GM20000 (cell line): Measurements from ENCODE around the gene CHMP1A.
"Not testable (repeated sequence)": the region's sequence is repeated elsewhere in the genome, so short reads cannot be mapped to it uniquely, and the experiment has no call there.

Source experiments
- DNase-seq: peaks from one replicate; pipeline ENCODE4 v3.0.0; 2012; ENCODE audit warnings: low spot score
- TF ChIP-seq, protein P1 (sequence below): IDR thresholded peaks from 2 replicates; pipeline ENCODE4 v1.5.1; 2012; ENCODE audit warnings: mild to moderate bottlenecking, control low read depth; ENCODE audit errors: extremely low read depth, missing control alignments

Gene CHMP1A

DNA sequence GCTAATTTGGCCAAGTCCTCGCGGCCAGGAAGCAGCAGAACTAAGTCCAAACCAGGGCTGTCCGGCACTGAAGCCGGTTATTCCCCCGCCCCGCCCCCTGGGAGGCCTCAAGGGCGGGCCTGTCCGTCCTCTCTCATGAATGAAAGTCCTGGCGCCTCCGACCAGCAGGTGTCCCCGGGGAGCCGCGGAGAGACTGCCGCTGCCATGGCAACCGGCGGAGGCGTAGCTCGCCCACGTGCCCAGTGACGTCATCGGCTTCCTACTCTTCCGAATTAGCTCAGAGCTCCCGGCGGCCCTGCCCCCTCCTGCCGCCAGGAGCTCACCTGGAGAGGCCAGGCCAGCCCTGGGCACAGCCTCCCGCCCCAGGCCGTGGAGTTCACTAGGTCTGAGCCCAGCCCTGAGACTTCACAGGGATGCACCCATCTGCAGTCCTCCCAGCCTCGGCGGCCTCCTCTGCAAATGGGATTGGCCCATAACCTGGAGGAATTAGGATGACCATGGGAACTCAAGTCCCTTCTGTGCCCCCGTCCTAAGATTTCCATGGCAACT is 42.7 kb upstream of the CHMP1A start:
- TF ChIP-seq, protein P1, sequence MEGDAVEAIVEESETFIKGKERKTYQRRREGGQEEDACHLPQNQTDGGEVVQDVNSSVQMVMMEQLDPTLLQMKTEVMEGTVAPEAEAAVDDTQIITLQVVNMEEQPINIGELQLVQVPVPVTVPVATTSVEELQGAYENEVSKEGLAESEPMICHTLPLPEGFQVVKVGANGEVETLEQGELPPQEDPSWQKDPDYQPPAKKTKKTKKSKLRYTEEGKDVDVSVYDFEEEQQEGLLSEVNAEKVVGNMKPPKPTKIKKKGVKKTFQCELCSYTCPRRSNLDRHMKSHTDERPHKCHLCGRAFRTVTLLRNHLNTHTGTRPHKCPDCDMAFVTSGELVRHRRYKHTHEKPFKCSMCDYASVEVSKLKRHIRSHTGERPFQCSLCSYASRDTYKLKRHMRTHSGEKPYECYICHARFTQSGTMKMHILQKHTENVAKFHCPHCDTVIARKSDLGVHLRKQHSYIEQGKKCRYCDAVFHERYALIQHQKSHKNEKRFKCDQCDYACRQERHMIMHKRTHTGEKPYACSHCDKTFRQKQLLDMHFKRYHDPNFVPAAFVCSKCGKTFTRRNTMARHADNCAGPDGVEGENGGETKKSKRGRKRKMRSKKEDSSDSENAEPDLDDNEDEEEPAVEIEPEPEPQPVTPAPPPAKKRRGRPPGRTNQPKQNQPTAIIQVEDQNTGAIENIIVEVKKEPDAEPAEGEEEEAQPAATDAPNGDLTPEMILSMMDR: peak; percentile 64
- DNase-seq: peak; percentile 99

DNA sequence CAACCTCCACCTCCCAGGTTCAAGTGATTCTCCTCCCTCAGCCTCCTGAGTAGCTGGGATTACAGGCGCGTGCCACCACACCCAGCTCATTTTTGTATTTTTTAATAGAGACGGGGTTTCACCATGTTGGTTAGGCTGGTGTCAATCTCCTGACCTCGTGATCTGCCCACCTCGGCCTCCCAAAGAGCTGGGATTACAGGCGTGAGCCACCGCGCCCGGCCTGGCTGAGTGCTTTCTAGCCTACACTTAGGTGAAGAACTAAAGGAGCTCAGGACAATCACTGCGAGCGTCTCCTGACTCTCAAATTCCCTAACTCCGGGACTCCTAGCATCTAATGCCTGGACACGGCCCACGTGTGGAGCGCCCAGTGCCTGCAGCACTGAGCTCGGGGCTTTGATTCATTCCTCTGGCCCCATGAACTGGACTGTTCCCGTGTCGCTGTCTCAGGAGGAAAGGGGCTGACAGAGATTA is 42.2 kb upstream of the CHMP1A start:
- DNase-seq: not testable (repeated sequence)

DNA sequence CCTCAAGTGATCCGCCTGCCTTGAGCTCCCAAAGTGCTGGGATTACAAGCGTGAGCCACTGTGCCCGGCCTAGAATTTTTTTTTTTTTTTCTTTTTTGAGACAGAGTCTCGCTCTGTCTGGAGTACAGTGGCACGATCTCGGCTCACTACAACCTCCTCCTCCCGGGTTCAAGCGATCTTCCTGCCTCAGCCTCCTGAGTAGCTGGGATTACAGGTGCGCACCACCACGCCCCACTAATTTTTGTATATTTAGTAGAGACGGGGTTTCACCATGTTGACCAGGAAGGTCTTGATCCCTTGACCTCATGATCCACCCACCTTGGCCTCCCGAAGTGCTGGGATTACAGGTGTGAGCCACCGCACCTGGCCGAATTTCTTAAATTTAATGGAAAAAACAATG is 41.2 kb upstream of the CHMP1A start:
- DNase-seq: not testable (repeated sequence)

DNA sequence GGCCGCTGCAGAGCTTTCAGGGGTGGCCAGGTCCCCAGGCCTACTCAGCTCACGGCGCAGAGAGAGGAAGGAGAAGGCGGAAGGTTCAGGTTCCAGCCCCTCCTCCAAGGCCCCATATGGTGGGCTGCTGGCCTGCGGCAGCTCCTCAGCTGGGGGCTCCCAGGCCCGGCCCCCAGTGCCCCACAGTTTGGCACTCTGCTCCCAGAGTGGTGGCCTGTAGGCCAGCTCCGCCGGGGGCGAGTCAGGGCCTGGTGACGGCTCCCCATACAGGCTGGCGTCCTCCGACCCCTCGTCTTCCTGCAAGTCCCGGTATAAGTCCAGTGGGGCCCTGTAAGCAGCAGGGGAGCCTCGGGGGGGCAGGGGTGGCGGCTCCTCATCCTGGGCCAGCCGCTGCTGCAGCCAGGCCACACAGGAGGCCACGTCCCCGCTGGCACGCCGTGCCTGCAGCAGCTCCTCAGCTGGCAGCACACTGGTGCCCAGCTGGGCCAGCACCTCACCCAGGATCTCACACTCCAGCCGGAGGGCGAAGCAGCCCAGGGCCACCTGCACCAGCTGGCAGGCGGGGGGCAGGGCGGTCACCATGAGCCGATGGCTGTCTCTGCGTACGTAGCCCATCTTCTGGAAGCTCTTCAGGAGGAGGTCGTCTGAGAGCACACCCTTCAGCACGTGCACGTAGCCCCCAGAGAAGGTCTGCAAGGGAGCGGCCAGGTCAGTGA is 40.3 kb upstream of the CHMP1A start:
- TF ChIP-seq, protein P1: no peak
- no peak for DNase-seq

DNA sequence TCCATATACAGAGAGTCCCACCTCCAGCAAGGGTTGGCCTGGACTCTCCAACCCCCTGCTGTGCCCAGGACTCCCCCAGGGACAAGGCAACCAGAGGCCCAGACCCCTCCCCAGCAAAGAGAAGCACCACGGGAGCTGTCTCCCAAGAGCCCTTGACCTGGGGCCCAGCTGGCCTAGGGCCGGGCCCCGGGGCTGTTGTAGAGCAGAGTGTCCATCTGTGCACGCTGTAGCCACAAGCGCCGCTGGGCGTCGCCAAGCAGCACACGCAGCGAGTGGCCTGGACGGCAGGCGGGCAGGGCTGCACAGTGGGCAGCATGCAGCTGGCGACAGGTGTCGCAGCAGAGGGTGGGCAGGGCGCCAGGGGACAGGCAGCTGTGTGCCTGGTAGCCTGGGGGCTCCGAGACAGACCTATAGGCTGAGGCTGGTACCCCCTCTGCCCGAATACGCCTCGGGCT is 39.7 kb upstream of the CHMP1A start:
- DNase-seq: no peak
- TF ChIP-seq, protein P1: no peak

DNA sequence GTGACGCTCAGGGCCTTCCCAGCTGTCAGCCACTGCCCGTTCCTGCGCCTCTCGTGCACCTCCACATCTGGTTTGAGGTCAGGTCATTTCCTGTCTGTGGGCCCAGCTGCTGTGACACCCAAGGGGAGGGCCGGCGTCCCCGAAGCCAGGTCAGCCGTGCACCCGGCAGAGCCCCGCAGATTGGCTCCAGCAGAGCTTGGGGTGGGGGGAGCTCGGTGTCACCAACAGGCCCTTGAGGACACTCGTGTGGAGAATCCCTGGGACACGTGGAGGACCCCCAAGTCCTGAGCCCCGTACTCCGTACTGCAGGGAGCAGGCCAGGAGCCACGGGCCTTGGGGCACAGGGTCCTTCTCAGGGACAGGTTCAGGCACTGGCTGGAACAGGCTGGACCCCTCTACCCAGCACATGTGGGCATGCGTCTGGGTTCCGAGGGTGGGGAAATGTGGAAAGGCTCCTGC is 39.2 kb upstream of the CHMP1A start:
- TF ChIP-seq, protein P1: no peak

DNA sequence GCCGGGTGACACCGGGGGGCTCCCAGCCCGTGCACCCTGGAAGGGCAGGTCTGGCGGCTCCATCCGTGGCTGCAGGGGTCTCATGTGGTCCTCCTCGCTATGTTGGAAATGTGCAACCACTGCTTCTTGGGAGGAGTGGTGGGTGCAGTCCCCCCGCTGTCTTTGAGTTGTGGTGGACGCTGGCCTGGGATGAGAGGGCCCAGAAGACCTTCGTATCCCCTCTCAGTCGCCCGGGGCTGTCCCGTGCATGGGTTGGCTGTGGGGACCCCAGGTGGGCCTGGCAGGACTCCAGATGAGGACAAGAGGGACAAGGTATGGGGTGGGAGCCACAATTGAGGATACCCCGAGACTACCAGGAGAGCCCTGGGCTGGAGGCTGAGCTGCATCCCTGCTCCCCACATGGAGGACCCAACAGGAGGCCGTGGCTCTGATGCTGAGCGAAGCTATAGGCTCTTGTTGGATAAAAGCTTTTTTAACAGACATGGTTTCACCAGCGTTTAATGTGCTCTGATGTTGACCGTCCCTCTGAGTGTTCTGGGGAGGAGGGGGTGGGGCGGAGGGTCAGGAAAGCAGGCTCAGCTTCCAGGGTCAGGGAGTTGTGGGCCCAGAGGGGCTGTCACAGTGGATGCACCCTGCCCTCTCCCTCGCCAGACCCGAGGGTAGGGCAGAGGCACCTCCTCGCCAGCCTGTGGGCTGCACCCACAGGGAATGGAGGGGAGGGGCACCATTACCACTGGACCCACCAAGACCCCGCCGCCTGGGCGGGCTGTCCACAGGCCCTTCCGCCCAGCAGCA is 38.6 kb upstream of the CHMP1A start:
- DNase-seq: no peak
- TF ChIP-seq, protein P1: no peak

More for the DNA sequence above, 39.2 kb upstream of the CHMP1A start:
- peak; percentile 77 for DNase-seq
